Gastrocnemius medialis (tissue), 4 donors: ENCODE measurements around the gene KIF16B. TPM values are rescaled to one million over a fixed set of nuclear protein-coding genes. Genes with fewer than 3 reads are reported as not detected.
A peak's percentile ranks its signal among the peaks of the same experiment; 100 is the strongest.

ENCODE experiments used
- ATAC-seq, 2 donors: fragments of 150-250 bp; one replicate each; pipeline ENCODE4 v1.9.1; 2016
- DNase-seq, 2 donors: peaks; one replicate each; pipeline ENCODE4 v3.0.0-alpha.2; 2019
- H3K27ac ChIP-seq, 4 donors: fragments of 200-600 bp; sonication (generic); 1 replicate in 1 of 4; 2 replicates in 3 of 4; pipeline ENCODE4 v1.5.1; 2016 to 2018; ENCODE audit warnings: mild to moderate bottlenecking in 2 of 4, moderate library complexity in 1 of 4
- H3K27me3 ChIP-seq, 3 donors: fragments of 200-600 bp; sonication (generic) in 2 of 3; 1 replicate in 1 of 3; 2 replicates in 2 of 3; pipeline versions ENCODE4 v1.5.1 to v1.6.0; 2016 to 2019; ENCODE audit warnings: mild to moderate bottlenecking in 1 of 3, moderate library complexity in 1 of 3
- H3K36me3 ChIP-seq, 2 donors: fragments of 200-600 bp; sonication (generic) in 1 of 2; one replicate each; pipeline ENCODE4 v1.5.1; 2017 to 2018
- H3K4me1 ChIP-seq, 2 donors: fragments of 200-600 bp; sonication (generic) in 1 of 2; one replicate each; pipeline ENCODE4 v1.5.1; 2016 to 2017; ENCODE audit warnings: mild to moderate bottlenecking in 2 of 2
- H3K4me3 ChIP-seq, 4 donors: fragments of 200-600 bp; sonication (generic) in 3 of 4; 1 replicate in 1 of 4; 2 replicates in 3 of 4; pipeline ENCODE4 v1.5.1; 2016 to 2019; ENCODE audit warnings: mild to moderate bottlenecking in 2 of 4
- H3K9me3 ChIP-seq, 3 donors: fragments of 200-600 bp; sonication (generic) in 2 of 3; 1 replicate in 1 of 3; 2 replicates in 2 of 3; pipeline ENCODE4 v1.5.1; 2016 to 2019
- CTCF ChIP-seq, 5 experiments: fragments of 450-650 bp in 3 of 5; fragments of 200-600 bp in 2 of 5; sonication (generic) in 2 of 5; IDR thresholded peaks in 4 of 5; conservative IDR thresholded peaks in 1 of 5; 1 replicate in 4 of 5; 2 replicates in 1 of 5; pipeline ENCODE4 v1.5.1; 2016 to 2019; ENCODE audit warnings: antibody characterized with exemption in 5 of 5, mild to moderate bottlenecking in 3 of 5, moderate library complexity in 3 of 5
- POLR2A ChIP-seq, 2 donors: fragments of 450-650 bp; IDR thresholded peaks; one replicate each; pipeline ENCODE4 v1.6.1; 2017; ENCODE audit warnings: antibody characterized with exemption in 2 of 2, mild to moderate bottlenecking in 2 of 2, moderate library complexity in 2 of 2
- in situ Hi-C, 4 donors: fragments of 200-750 bp; cut with MboI; loops; one replicate each; pipeline versions ENCODE4 v1.15.0 to v1.8.0; 2017; ENCODE audit warnings: low sequenced_read_pairs in 4 of 4
- intact Hi-C: fragments of 100-400 bp; cut with DNase I; formaldehyde crosslinking; loops from one replicate; pipeline ENCODE4 v1.15.1; 2023; ENCODE audit warnings: low total_unique reads
- total RNA-seq, 4 donors: library from RNA; depleted of rRNA; stranded (reverse); fragments of >200 nt; gene quantifications; one replicate each; pipeline versions ENCODE4 v1.1.0 to v1.2.3, GENCODE V29; 2016

Gene KIF16B
- total RNA-seq, 4 donors from 2014 or later: 13.4 to 23.9 (median 20.0) TPM

DNA sequence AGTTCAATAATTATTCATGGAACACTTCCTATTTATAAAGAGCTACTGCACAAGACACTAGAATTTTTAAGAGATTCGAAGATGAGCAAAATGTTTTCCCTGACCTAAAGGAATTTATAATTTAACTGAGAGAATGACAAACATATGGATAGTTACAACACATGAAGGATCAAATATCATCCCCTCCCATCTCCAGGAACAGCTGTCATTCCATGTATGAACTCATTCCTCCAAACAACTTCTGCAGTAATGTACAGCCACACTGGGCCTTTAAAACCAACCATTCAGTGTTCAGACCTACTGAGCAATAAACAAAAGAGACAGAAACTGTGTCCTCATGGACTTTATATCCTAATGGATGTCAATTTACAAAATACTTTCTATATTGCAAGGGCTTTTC lies 87.8 kb downstream of the KIF16B start:
- no peaks in the 10 kb centered on the region for H3K9me3 ChIP-seq
- in situ Hi-C loops: no loop called here
- ATAC-seq (peak in 1 of 2 donors; percentile 20), DNase-seq (no peak)
- TF ChIP-seq CTCF (IDR thresholded peaks at IDR 0.05 in 4 of 5, conservative IDR thresholded peaks at IDR 0.05 in 1 of 5) (no peak), POLR2A (IDR thresholded peaks at IDR 0.05) (no peak)
- intact Hi-C loops: no loop called here
- no peak overlapping the region for H3K4me3 ChIP-seq
- no peaks in the 10 kb centered on the region for H3K27me3 ChIP-seq
- no peaks in the 10 kb centered on the region for H3K36me3 ChIP-seq
- H3K4me1 ChIP-seq: peaks cover 31 to 37% of the 10 kb centered on the region in 2 donors
- no peak overlapping the region for H3K27ac ChIP-seq

DNA sequence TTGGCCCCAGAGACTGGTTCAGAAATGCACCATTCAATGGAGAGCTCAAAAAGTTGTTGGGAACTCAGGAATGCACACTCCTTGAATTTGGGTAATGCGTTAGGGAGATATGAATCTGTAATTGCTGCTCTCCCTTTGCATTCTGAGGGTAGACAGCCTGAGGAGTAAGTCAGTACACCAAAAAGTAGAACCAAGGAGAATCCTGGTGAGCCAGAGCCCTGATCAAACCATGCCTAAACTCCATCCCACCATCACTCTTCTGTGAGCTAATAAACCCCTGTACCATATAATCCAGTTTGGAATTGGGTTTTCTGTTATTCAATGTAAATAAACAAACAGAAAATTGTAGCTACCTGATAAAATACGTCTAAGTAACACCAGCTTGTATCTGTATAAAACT lies 90.2 kb downstream of the KIF16B start:
- intact Hi-C loops: no loop called here
- Histone ChIP-seq H3K4me1 (peaks cover 27 to 37% of the 10 kb centered on the region in 2 donors), H3K27ac (no peak overlapping the region), H3K4me3 (no peak overlapping the region), H3K36me3 (no peaks in the 10 kb centered on the region), H3K27me3 (no peaks in the 10 kb centered on the region), H3K9me3 (no peaks in the 10 kb centered on the region)
- DNase-seq (no peak), ATAC-seq (no peak)
- in situ Hi-C loops: no loop called here
- TF ChIP-seq CTCF (IDR thresholded peaks at IDR 0.05 in 4 of 5, conservative IDR thresholded peaks at IDR 0.05 in 1 of 5) (no peak), POLR2A (IDR thresholded peaks at IDR 0.05) (no peak)

DNA sequence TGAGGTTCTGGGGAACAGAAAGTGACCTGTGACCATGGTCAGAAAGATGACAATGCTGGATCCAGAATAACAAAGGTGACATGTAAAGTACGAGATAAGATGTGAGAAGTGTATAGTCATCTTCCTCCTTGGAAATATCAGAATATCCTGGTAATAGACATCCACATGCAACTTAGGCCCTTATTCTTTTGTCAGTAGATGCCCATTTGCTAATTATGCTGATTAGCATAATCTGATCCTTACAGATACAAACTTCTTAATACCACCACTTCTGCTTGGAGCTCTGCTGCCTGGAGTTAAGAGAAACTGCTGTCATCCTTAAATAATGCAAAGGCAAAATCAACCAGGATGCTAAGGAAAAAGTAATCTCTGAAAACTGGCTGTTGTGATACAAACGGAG lies 91.3 kb downstream of the KIF16B start:
- Histone ChIP-seq H3K4me3 (no peak overlapping the region), H3K9me3 (no peaks in the 10 kb centered on the region), H3K27me3 (no peaks in the 10 kb centered on the region), H3K27ac (no peak overlapping the region), H3K4me1 (peaks cover 21 to 26% of the 10 kb centered on the region in 2 donors), H3K36me3 (no peaks in the 10 kb centered on the region)
- intact Hi-C loops: no loop called here
- no peak for TF ChIP-seq POLR2A (IDR thresholded peaks at IDR 0.05)
- no peak for TF ChIP-seq CTCF (IDR thresholded peaks at IDR 0.05 in 4 of 5, conservative IDR thresholded peaks at IDR 0.05 in 1 of 5)
- no peak for ATAC-seq
- in situ Hi-C loops: no loop called here
- DNase-seq: no peak

GRCh38 chr20:16479666-16480065 lies 93.6 kb downstream of the KIF16B start:
- ATAC-seq (peak; percentile 32 to 40), DNase-seq (peak in 1 of 2 donors; percentile 6)
- no peaks in the 10 kb centered on the region for H3K36me3 ChIP-seq
- intact Hi-C loops: loop anchor here (5.0 kb wide), 1 partner anchor 197 kb away; no protein-coding TSS in a partner anchor
- no peak overlapping the region for H3K27ac ChIP-seq
- peaks cover 13 to 17% of the 10 kb centered on the region in 2 donors for H3K4me1 ChIP-seq
- TF ChIP-seq CTCF (IDR thresholded peaks at IDR 0.05 in 4 of 5, conservative IDR thresholded peaks at IDR 0.05 in 1 of 5) (no peak), POLR2A (IDR thresholded peaks at IDR 0.05) (no peak)
- in situ Hi-C loops: no loop called here
- no peaks in the 10 kb centered on the region for H3K27me3 ChIP-seq
- H3K4me3 ChIP-seq: no peak overlapping the region
- H3K9me3 ChIP-seq: no peaks in the 10 kb centered on the region

GRCh38 chr20:16477632-16478031 lies 95.6 kb downstream of the KIF16B start:
- H3K4me3 ChIP-seq: no peak overlapping the region
- no peak for TF ChIP-seq POLR2A (IDR thresholded peaks at IDR 0.05)
- no peak for TF ChIP-seq CTCF (IDR thresholded peaks at IDR 0.05 in 4 of 5, conservative IDR thresholded peaks at IDR 0.05 in 1 of 5)
- intact Hi-C loops: loop anchor here (5.0 kb wide), 1 partner anchor 195 kb away; no protein-coding TSS in a partner anchor

More at GRCh38 chr20:16477632-16478031, 95.6 kb downstream of the KIF16B start:
- in situ Hi-C loops: no loop called here
- peaks cover 23% of the 10 kb centered on the region in 2 donors for H3K4me1 ChIP-seq
- no peaks in the 10 kb centered on the region for H3K9me3 ChIP-seq
- ATAC-seq: no peak
- no peaks in the 10 kb centered on the region for H3K27me3 ChIP-seq
- no peaks in the 10 kb centered on the region for H3K36me3 ChIP-seq
- no peak overlapping the region for H3K27ac ChIP-seq
- DNase-seq: no peak
